H7 (cell line): ENCODE results near the gene ACSF3. TPM values are rescaled to one million over a fixed set of nuclear protein-coding genes. Genes with fewer than 3 reads are reported as not detected.
"Not testable (repeated sequence)": the region's sequence is repeated elsewhere in the genome, so short reads cannot be mapped to it uniquely, and the experiment has no call there.

Experiments
- DNase-seq: peaks from one replicate; pipeline ENCODE4 v3.0.0; 2012
- H3K27me3 ChIP-seq: 2 replicates; pipeline ENCODE4 v1.6.0; 2011; ENCODE audit warnings: mild to moderate bottlenecking, low read length; ENCODE audit not compliant: control insufficient read depth, insufficient read depth
- H3K36me3 ChIP-seq: replicated peaks from 2 replicates; pipeline ENCODE4 v1.5.1; 2011; ENCODE audit warnings: low read length; ENCODE audit not compliant: control insufficient read depth, insufficient read depth
- H3K4me3 ChIP-seq: 2 replicates; pipeline ENCODE4 v1.5.1; 2011; ENCODE audit warnings: low read depth, mild to moderate bottlenecking, control low read depth, low read length, moderate library complexity; ENCODE audit not compliant: insufficient read depth
- total RNA-seq: library from RNA; depleted of rRNA; stranded (reverse); fragments of >200 nt; shearing (Covaris generic); gene quantifications from 2 replicates; pipeline ENCODE4 v1.2.3, GENCODE V29; 2014

The ACSF3 gene
- total RNA-seq, 1 experiment from 2014 or later = 20.2 TPM

- Histone ChIP-seq H3K36me3 (no peaks in the 10 kb centered on the region; the same call in 1 of the 2 replicates), H3K4me3 (no peak overlapping the region), H3K27me3 (peaks cover 3% of the 10 kb centered on the region; the same call in 1 of the 2 replicates)
- DNase-seq = no peak
These were observed 2.8 kb upstream of the ACSF3 start for GRCh38 chr16:89090669-89091426.

DNA sequence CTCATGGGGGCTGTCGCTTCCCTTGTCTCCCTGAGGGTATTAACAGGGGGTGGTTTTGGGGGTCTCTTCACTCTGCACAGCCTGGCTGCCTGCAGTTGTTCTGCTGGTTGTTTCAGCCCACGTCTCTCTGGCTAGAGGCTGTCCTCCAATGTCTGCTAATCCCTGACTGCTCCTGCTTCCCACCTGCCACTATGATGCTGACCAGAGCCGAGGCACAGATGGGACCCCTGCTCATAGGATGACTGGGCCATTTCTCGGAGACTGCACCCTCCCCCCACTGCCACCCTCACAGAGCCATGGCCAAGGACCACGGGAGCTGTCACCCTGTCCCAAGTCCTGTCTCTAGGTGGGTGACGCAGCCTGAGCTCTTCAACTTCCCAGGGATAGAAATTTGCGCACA is 1.6 kb upstream of the ACSF3 start:
- Histone ChIP-seq H3K4me3 (no peak overlapping the region), H3K27me3 (peaks cover 3% of the 10 kb centered on the region; the same call in 1 of the 2 replicates), H3K36me3 (no peaks in the 10 kb centered on the region; the same call in 1 of the 2 replicates)
- DNase-seq = no peak

DNA sequence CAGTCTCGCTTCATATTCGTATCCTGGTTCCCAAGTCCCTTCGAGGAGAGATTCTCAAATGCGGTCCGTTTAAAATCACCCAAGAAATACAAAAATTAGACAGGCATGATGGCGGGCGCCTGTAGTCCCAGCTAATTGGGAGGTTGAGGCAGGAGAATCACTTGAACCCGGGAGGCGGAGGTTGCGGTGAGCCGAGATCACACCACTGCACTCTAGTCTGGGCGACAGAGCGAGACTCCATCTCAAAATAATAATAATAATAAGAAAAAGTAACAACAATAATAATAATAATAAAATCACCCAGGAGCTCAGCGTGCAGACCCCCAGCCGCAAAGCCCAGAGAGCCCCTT is 425 bp upstream of the ACSF3 start:
- peak overlapping the region; percentile 69 for H3K4me3 ChIP-seq

GRCh38 chr16:89094252-89094879 is 714 bp downstream of the ACSF3 start:
- peak; percentile 74 for DNase-seq

More for the DNA sequence above, 425 bp upstream of the ACSF3 start:
- not testable (repeated sequence) for H3K36me3 ChIP-seq, DNase-seq, H3K27me3 ChIP-seq

DNA sequence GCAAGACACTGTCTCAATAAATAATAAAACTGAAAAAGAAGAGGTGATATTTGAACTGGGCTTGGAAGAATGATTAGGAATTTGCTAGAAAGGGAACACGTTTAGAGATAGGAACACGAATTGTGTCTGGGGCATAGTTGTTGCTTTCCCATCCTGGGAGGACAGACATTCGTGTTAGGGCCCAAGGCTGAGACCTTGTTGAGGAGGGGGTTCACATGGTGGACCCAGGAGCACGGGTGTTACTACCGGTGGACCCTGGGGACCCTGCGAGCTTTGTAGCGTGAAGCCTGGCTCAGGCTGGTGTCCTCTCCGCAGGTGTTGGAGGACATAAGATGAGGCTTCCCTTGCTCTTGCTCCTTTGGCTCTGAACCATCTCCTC is 1.2 kb downstream of the ACSF3 start:
- Histone ChIP-seq H3K27me3 (peaks cover 3% of the 10 kb centered on the region; the same call in 1 of the 2 replicates), H3K4me3 (no peak overlapping the region; the same call in 1 of the 2 replicates), H3K36me3 (no peaks in the 10 kb centered on the region; the same call in 1 of the 2 replicates)
- no peak for DNase-seq

More at GRCh38 chr16:89094252-89094879, 714 bp downstream of the ACSF3 start:
- no peaks in the 10 kb centered on the region; the same call in 1 of the 2 replicates for H3K36me3 ChIP-seq
- peaks cover 3% of the 10 kb centered on the region; the same call in 1 of the 2 replicates for H3K27me3 ChIP-seq
- peak overlapping the region; percentile 69 for H3K4me3 ChIP-seq

DNA sequence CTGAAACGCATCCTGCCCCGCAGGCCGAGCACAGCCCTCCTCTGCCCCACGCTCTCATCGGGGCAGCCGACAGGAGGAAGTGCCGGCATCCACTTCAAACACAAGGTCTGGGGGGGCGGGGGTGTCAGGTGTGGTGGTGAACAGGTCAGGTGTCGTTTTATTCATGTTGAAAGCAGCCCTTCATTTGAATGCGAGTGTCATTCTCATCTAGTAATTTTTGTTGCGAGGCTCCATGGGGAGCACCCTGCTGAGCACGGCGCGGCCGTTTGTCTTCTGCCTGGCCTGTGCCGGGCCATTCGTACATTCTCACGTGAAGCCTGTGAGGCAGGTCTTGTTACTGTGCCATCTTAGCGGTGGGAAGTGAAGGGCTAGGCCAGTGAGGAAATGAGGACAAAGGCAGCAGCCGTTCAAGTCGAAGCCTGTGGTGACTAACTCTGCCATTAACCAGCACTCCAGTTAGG is 1.9 kb downstream of the ACSF3 start:
- DNase-seq = peak; percentile 81
- Histone ChIP-seq H3K4me3 (no peak overlapping the region), H3K36me3 (no peaks in the 10 kb centered on the region; the same call in 1 of the 2 replicates), H3K27me3 (peaks cover 3% of the 10 kb centered on the region; the same call in 1 of the 2 replicates)

GRCh38 chr16:89096042-89096717 is 2.5 kb downstream of the ACSF3 start:
- no peak for DNase-seq
- Histone ChIP-seq H3K27me3 (peaks cover 3% of the 10 kb centered on the region; the same call in 1 of the 2 replicates), H3K36me3 (peaks cover 1% of the 10 kb centered on the region), H3K4me3 (no peak overlapping the region)

- no peak for DNase-seq
- Histone ChIP-seq H3K36me3 (peaks cover 3% of the 10 kb centered on the region), H3K4me3 (no peak overlapping the region), H3K27me3 (peaks cover 3% of the 10 kb centered on the region; the same call in 1 of the 2 replicates)
These were observed 3.2 kb downstream of the ACSF3 start for GRCh38 chr16:89096768-89097391.

DNA sequence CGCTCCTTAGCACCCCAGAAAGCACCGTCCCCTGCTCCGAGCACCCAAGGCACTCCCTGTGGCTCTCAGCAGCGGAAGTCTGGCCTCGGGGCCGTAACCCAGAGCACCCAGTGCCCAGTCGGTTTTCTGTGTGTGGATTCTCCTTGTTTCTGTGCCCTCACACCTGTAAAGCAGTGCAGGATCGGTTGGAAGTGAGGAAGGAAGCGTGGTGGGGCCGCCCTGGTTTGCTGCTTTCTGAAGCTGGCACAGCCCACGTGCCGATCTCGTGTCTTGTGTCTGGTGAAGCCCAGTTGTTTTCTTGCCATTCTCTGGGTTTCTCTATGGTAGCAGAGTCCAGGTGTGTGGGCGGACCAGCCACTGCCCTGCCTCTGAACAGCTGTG is 3.7 kb downstream of the ACSF3 start:
- peaks cover 3% of the 10 kb centered on the region for H3K36me3 ChIP-seq
- no peak overlapping the region for H3K4me3 ChIP-seq
- H3K27me3 ChIP-seq = peaks cover 3% of the 10 kb centered on the region; the same call in 1 of the 2 replicates
- no peak for DNase-seq

DNA sequence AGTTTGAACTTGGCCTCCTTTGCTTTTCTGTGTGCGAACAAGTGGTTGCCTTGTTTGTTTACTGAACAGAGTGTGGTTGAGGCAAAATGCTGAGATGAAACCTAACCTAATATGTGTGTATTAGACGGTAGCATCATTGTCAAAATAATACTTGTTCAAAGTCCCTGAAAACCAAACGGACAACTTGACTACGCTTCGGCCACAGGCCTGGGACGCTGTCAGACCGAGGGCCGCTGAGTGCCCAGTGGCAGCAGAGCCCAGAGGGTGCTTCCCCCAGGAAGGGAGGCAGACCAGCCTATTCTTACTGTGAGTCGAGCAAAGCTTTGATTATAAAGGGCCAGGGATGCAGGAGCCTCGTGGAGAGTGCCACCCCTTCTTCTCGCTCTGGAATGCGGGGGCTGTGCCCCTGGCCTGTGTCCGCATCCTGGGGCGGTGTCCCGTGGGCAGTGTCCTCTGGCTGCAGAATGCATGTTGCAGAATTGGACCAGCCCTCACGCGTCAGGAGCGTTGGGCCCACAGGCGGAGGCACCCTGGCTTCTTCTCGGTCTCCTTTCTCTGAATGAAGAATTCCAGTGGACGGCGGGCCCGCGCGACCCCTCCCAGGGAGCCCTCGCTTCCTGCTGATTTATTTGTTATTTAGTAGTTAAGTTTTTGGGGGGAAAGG is 5.2 kb downstream of the ACSF3 start:
- no peak for DNase-seq
- Histone ChIP-seq H3K27me3 (no peaks in the 10 kb centered on the region), H3K36me3 (peaks cover 10% of the 10 kb centered on the region), H3K4me3 (no peak overlapping the region)

GRCh38 chr16:89099905-89100304 is 6.3 kb downstream of the ACSF3 start:
- no peak for DNase-seq
- H3K36me3 ChIP-seq = peaks cover 10% of the 10 kb centered on the region
- H3K4me3 ChIP-seq = no peak overlapping the region
- no peaks in the 10 kb centered on the region for H3K27me3 ChIP-seq

- no peak for DNase-seq
- H3K36me3 ChIP-seq = peaks cover 13% of the 10 kb centered on the region
These were observed 7.1 kb downstream of the ACSF3 start for GRCh38 chr16:89100601-89101302.

DNA sequence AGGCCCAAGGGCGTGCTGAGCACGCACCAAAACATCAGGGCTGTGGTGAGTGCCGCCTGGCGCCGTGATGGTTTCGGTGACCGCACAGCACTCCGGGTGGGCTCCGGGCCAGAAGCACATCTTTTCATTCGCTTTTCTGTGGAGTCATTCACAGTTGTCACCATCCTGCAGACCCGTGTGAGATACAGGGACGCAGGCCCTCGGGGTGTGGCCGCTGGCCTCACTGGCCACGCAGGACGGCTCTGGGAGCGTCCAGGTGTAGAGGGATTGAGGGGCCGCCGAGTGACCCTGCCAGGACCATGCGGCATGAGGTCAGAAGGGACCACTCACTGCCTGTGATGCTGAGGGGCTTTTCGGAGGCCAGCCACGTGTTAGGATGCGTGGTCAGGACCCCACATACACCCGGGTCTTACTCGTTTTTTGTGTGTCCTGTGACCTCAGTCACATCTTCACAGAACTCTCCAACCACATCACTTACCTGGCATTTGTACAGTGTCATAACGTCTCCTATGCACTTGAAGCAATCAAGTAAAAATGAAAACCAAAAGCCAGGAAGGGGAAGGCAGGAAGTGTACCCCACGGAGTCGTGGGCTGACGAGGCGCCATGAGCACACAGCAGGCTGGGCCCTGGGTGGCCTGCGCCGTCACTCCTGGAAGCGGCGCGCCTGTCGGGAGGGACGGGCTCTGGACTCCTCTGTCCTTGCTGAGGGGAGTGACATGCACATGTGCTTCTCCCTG is 7.8 kb downstream of the ACSF3 start:
- Histone ChIP-seq H3K36me3 (peaks cover 13% of the 10 kb centered on the region), H3K4me3 (no peak overlapping the region), H3K27me3 (no peaks in the 10 kb centered on the region)
- DNase-seq = no peak

More at GRCh38 chr16:89100601-89101302, 7.1 kb downstream of the ACSF3 start:
- Histone ChIP-seq H3K4me3 (no peak overlapping the region), H3K27me3 (no peaks in the 10 kb centered on the region)
